Muscle layer of colon (tissue), 2 donors: ENCODE measurements around the gene TMCO4.

Experiments used
- H3K27ac ChIP-seq: one replicate; pipeline ENCODE4 v1.7.0; 2013; ENCODE audit warnings: low read depth, mild to moderate bottlenecking, low read length, moderate library complexity
- H3K27me3 ChIP-seq, 2 donors: one replicate each; pipeline ENCODE4 v1.7.0; 2013; ENCODE audit warnings: low read length in 2 of 2, mild to moderate bottlenecking in 2 of 2; ENCODE audit not compliant: insufficient read depth in 2 of 2, control insufficient read depth in 1 of 2
- H3K36me3 ChIP-seq: one replicate; pipeline ENCODE4 v1.7.0; 2013; ENCODE audit warnings: mild to moderate bottlenecking, low read length; ENCODE audit not compliant: insufficient read depth
- H3K4me1 ChIP-seq: one replicate; pipeline ENCODE4 v1.7.0; 2013; ENCODE audit warnings: mild to moderate bottlenecking, low read length; ENCODE audit not compliant: insufficient read depth
- H3K4me3 ChIP-seq, 2 donors: one replicate each; pipeline ENCODE4 v1.7.0; 2013; ENCODE audit warnings: low read length in 2 of 2, low read depth in 1 of 2, mild to moderate bottlenecking in 1 of 2, moderate library complexity in 1 of 2
- H3K9ac ChIP-seq: one replicate; pipeline ENCODE4 v1.7.0; 2013; ENCODE audit warnings: low read length
- H3K9me3 ChIP-seq: one replicate; pipeline ENCODE4 v1.7.0; 2013; ENCODE audit warnings: mild to moderate bottlenecking, low read length
- donor health status: abdominal sarcoma.
- donor health status: Adenocarcinoma of cecum.

TMCO4 gene

DNA sequence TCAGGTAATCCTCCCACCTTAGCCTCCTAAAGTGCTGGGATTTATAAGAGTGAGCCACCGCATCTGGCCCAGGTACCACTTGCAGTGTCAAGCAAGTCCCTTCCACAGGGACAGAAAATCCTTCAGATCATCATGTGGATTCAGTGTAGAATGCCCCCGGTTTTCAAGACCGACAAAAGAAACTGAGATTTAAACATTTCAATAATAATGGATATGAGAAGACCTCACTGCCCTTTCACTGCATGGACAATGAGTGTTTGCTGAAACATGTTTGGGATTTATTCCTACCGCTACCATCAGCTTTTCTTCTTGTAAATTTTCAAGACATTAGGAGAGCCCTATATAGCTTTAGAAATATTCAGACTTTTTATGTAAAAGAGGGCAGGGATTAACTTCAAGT, 93.6 kb downstream of the TMCO4 start:
- H3K36me3 ChIP-seq: no peaks in the 10 kb centered on the region
- no peaks in the 10 kb centered on the region for H3K27me3 ChIP-seq
- no peaks in the 10 kb centered on the region for H3K9me3 ChIP-seq
- H3K4me3 ChIP-seq: no peak overlapping the region
- no peak overlapping the region for H3K27ac ChIP-seq
- peaks cover 10% of the 10 kb centered on the region for H3K4me1 ChIP-seq
- H3K9ac ChIP-seq: no peak overlapping the region

- Histone ChIP-seq H3K27ac (no peak overlapping the region), H3K27me3 (no peaks in the 10 kb centered on the region), H3K36me3 (peaks cover 4% of the 10 kb centered on the region), H3K9me3 (no peaks in the 10 kb centered on the region), H3K9ac (no peak overlapping the region), H3K4me1 (peaks cover 10% of the 10 kb centered on the region), H3K4me3 (no peak overlapping the region)
These were observed 94.3 kb downstream of the TMCO4 start for GRCh38 chr1:19705464-19705863.

- Histone ChIP-seq H3K4me1 (peaks cover 10% of the 10 kb centered on the region), H3K36me3 (peaks cover 11% of the 10 kb centered on the region), H3K27me3 (no peaks in the 10 kb centered on the region), H3K4me3 (no peak overlapping the region), H3K27ac (no peak overlapping the region), H3K9me3 (no peaks in the 10 kb centered on the region), H3K9ac (no peak overlapping the region)
These were observed 95.2 kb downstream of the TMCO4 start for GRCh38 chr1:19704247-19705113.

- no peak overlapping the region for H3K27ac ChIP-seq
- peaks cover 10% of the 10 kb centered on the region for H3K4me1 ChIP-seq
- no peaks in the 10 kb centered on the region for H3K27me3 ChIP-seq
- no peaks in the 10 kb centered on the region for H3K9me3 ChIP-seq
- H3K4me3 ChIP-seq: no peak overlapping the region
- peaks cover 16% of the 10 kb centered on the region for H3K36me3 ChIP-seq
- H3K9ac ChIP-seq: no peak overlapping the region
These were observed 96.4 kb downstream of the TMCO4 start for GRCh38 chr1:19703280-19703679.

GRCh38 chr1:19700079-19700777, 99.5 kb downstream of the TMCO4 start:
- Histone ChIP-seq H3K27ac (no peak overlapping the region), H3K27me3 (no peaks in the 10 kb centered on the region), H3K9ac (no peak overlapping the region), H3K4me3 (no peak overlapping the region), H3K36me3 (peaks cover 20% of the 10 kb centered on the region), H3K4me1 (peaks cover 10% of the 10 kb centered on the region), H3K9me3 (no peaks in the 10 kb centered on the region)

DNA sequence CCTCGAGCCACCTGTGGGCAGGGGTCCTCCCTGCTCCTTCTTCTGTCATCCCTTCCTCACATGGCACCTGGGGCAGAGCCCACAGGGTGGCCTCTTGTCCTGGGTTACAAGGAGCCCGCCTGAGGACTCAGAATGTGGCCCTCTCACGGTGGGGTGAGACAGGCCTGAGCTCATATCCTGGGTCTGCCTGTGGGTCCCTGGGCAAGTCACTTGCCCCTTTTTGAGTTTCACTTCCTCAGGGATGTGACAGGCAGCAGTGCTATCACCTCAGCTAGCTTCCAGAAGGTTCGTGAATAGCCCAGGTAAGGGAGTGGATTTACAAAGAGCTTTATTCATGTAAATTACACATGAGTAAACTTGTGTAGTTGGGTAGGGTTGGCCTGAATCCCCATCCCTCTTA, 101.5 kb downstream of the TMCO4 start:
- Histone ChIP-seq H3K9me3 (no peaks in the 10 kb centered on the region), H3K9ac (no peak overlapping the region), H3K27ac (no peak overlapping the region), H3K27me3 (no peaks in the 10 kb centered on the region), H3K4me3 (no peak overlapping the region), H3K4me1 (no peaks in the 10 kb centered on the region), H3K36me3 (peaks cover 27% of the 10 kb centered on the region)

- H3K27me3 ChIP-seq: no peaks in the 10 kb centered on the region
- no peak overlapping the region for H3K4me3 ChIP-seq
- H3K9ac ChIP-seq: no peak overlapping the region
- H3K4me1 ChIP-seq: no peaks in the 10 kb centered on the region
- no peaks in the 10 kb centered on the region for H3K9me3 ChIP-seq
- no peak overlapping the region for H3K27ac ChIP-seq
- H3K36me3 ChIP-seq: peaks cover 27% of the 10 kb centered on the region
These were observed 102.9 kb downstream of the TMCO4 start for GRCh38 chr1:19696820-19697219.

DNA sequence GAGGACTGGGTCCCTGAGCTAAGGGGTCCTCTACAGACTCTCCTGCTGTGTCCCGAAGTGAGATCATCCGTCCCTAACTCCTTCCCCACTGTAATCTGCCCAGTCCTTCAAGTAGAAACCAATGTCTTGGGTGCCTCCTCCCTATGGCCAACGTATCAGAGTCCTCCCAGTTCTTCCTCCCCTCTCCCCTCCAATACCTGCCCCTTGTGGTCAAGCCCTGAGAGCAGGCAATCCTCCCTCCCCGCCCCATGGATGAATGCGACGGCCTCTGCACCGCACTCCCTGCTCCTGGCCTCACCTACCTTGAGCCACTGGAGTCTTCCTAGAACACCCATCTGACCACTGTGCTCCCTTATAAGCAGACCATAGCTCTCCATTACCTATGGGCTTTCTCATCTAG, 103.9 kb downstream of the TMCO4 start:
- no peak overlapping the region for H3K4me3 ChIP-seq
- H3K36me3 ChIP-seq: peaks cover 27% of the 10 kb centered on the region
- no peaks in the 10 kb centered on the region for H3K4me1 ChIP-seq
- H3K9ac ChIP-seq: no peak overlapping the region
- H3K9me3 ChIP-seq: no peaks in the 10 kb centered on the region
- no peaks in the 10 kb centered on the region for H3K27me3 ChIP-seq
- no peak overlapping the region for H3K27ac ChIP-seq

DNA sequence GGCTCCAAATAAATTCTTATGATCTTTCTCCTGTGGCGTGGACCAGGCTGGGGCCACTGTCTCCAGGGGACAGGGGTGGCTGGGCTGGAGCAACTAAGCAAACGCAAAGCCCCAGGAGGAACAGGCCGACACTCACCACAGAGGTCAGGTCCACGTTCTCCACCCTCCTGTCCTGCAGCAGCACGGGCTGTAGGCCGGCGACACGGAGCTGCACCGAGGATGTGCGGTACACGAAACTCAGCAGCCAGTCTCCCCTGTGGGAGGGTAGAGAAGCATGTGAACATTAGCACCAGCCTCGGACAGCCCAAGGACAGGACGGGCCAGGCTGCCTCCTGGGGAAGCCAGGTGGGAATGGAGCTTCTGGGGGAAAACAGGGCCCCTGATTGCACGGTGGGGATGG, 105.4 kb downstream of the TMCO4 start:
- Histone ChIP-seq H3K36me3 (peaks cover 16% of the 10 kb centered on the region), H3K9me3 (no peaks in the 10 kb centered on the region), H3K4me3 (no peak overlapping the region), H3K27me3 (no peaks in the 10 kb centered on the region), H3K4me1 (no peaks in the 10 kb centered on the region), H3K9ac (no peak overlapping the region), H3K27ac (no peak overlapping the region)

DNA sequence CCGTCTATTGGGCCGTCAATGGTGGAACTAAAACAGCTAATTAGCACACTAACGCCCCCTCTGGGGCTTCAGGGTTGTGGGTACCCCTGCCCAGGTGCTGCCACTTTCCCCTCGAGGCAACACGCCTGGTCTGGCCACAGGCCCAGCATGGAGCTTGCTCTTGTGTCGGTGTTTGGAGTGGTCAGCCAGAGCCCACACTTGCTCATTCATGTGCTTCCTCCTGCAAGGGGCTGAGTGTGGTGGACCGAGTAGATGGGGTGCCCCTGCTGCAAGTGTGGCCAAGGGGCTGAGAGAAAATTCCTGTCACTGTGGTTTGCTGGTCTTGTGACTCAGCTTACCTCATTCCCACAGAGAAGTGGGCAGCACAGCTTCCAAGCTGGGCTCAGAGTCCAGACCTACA, 109.4 kb downstream of the TMCO4 start:
- no peak overlapping the region for H3K4me3 ChIP-seq
- no peaks in the 10 kb centered on the region for H3K27me3 ChIP-seq
- H3K27ac ChIP-seq: no peak overlapping the region
- H3K9ac ChIP-seq: no peak overlapping the region
- peaks cover 12% of the 10 kb centered on the region for H3K36me3 ChIP-seq
- H3K4me1 ChIP-seq: no peaks in the 10 kb centered on the region
- H3K9me3 ChIP-seq: no peaks in the 10 kb centered on the region

DNA sequence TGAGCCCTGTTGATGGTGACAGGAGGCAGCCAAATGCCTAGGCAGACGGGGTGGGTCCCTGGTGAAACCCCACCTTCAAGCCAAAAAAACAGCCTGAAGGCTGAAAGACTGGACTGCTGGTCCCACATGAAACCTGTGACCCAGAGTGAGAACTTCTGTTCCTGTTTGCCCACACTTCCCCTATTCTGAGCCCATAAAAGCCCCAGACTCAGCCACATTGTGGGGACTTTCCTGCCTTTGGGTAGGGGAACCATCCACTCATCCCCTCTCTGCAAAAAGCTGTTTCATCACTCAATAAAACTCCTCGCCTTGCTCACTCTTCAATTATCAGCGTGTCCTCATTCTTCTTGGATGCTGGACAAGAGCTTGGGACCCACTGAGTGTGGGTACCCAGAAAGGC, 109.9 kb downstream of the TMCO4 start:
- no peak overlapping the region for H3K9ac ChIP-seq
- no peak overlapping the region for H3K27ac ChIP-seq
- H3K36me3 ChIP-seq: peaks cover 12% of the 10 kb centered on the region
- no peaks in the 10 kb centered on the region for H3K4me1 ChIP-seq
- H3K9me3 ChIP-seq: no peaks in the 10 kb centered on the region
- H3K4me3 ChIP-seq: no peak overlapping the region
- no peaks in the 10 kb centered on the region for H3K27me3 ChIP-seq
